ENCODE results near the gene CLEC4D.

GRCh38 chr12:8465301-8465996, 47.9 kb upstream of the CLEC4D start:
- TF ChIP-seq BHLHE40 (IDR thresholded peaks at IDR 0.05; ENCODE audit: borderline replicate concordance) (no peak), FOXM1 (IDR thresholded peaks at IDR 0.05; ENCODE audit: borderline replicate concordance) (no peak), FOXA1 (IDR thresholded peaks at IDR 0.05) (no peak), SP1 (IDR thresholded peaks at IDR 0.05) (no peak), PKNOX1 (IDR thresholded peaks at IDR 0.05) (no peak), ZNF384 (IDR thresholded peaks at IDR 0.05) (no peak), SUZ12 (IDR thresholded peaks at IDR 0.05) (no peak), L3MBTL2 (conservative IDR thresholded peaks at IDR 0.05) (no peak), ELF4 (IDR thresholded peaks at IDR 0.05) (no peak), HDGF (IDR thresholded peaks at IDR 0.05; ENCODE audit: borderline replicate concordance) (no peak)
